BE2C (cell line): ENCODE results near the gene MKNK2.

Source experiments
- DNase-seq: peaks from one replicate; pipeline ENCODE4 v3.0.0-alpha.2; 2020
- H3K27me3 ChIP-seq: fragments of 250-450 bp; sonication (Bioruptor Pico); 2 replicates; pipeline ENCODE4 v1.5.1; 2020; ENCODE audit warnings: mild to moderate bottlenecking
- H3K36me3 ChIP-seq: fragments of 250-450 bp; sonication (Bioruptor Pico); 2 replicates; pipeline ENCODE4 v1.5.1; 2020; ENCODE audit warnings: mild to moderate bottlenecking
- H3K4me1 ChIP-seq: fragments of 250-450 bp; sonication (Bioruptor Pico); 2 replicates; pipeline ENCODE4 v1.5.1; 2020
- H3K4me3 ChIP-seq: 2 replicates; pipeline ENCODE4 v1.5.1; 2011; ENCODE audit warnings: low read depth, low read length
- H3K9me3 ChIP-seq: fragments of 250-450 bp; sonication (Bioruptor Pico); 2 replicates; pipeline ENCODE4 v1.5.1; 2020
- TF ChIP-seq, protein P1 (sequence below): IDR thresholded peaks from 2 replicates; pipeline ENCODE4 v1.5.1; 2012; ENCODE audit warnings: mild to moderate bottlenecking, low read depth, low read length

The MKNK2 gene

DNA sequence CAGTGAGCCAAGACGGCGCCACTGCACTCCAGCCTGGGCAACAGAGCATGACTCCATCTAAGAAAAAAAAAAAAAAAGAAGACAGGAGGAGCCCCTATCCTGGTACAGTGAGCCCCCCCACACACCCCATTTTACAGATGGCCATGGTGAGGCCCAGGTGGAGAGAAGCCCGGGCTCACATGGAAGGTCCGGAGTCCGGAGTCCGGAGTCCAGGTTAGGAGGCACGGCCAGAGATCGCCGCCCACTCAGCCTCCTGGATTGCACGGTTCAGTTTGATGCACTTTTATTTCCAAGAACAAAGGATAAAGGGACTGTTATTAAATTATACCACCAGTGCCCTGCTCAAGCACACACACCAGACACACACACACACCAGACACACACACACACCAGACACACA lies 24.3 kb downstream of the MKNK2 start:
- Histone ChIP-seq H3K27me3 (no peaks in the 10 kb centered on the region), H3K4me3 (no peak overlapping the region), H3K36me3 (no peaks in the 10 kb centered on the region), H3K4me1 (no peaks in the 10 kb centered on the region), H3K9me3 (peaks cover 3% of the 10 kb centered on the region)
- TF ChIP-seq, protein P1, sequence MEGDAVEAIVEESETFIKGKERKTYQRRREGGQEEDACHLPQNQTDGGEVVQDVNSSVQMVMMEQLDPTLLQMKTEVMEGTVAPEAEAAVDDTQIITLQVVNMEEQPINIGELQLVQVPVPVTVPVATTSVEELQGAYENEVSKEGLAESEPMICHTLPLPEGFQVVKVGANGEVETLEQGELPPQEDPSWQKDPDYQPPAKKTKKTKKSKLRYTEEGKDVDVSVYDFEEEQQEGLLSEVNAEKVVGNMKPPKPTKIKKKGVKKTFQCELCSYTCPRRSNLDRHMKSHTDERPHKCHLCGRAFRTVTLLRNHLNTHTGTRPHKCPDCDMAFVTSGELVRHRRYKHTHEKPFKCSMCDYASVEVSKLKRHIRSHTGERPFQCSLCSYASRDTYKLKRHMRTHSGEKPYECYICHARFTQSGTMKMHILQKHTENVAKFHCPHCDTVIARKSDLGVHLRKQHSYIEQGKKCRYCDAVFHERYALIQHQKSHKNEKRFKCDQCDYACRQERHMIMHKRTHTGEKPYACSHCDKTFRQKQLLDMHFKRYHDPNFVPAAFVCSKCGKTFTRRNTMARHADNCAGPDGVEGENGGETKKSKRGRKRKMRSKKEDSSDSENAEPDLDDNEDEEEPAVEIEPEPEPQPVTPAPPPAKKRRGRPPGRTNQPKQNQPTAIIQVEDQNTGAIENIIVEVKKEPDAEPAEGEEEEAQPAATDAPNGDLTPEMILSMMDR: no peak
- no peak for DNase-seq

DNA sequence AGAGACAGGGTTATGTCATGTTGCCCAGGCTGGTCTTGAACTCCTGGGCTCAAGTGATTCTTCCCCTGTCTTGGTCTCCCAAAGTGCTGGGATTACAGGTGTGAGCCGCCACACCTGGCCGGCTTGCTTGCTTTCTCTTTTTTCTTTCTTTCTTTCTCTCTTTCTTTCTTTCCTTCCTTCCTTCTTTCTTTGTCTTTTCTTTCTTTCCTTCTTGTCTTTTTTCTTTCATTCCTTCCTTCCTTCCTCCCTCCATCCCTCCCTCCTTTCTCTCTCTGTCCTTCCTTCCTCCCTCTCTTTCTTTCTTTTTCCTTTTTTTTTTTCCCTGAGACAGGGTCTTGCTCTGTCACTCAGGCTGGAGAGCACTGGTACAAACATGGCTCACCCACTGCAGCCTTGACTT lies 28.8 kb downstream of the MKNK2 start:
- no peak for DNase-seq
- Histone ChIP-seq H3K9me3 (peaks cover 3% of the 10 kb centered on the region), H3K4me3 (no peak overlapping the region), H3K36me3 (no peaks in the 10 kb centered on the region), H3K4me1 (no peaks in the 10 kb centered on the region), H3K27me3 (no peaks in the 10 kb centered on the region)
- TF ChIP-seq, protein P1: no peak

DNA sequence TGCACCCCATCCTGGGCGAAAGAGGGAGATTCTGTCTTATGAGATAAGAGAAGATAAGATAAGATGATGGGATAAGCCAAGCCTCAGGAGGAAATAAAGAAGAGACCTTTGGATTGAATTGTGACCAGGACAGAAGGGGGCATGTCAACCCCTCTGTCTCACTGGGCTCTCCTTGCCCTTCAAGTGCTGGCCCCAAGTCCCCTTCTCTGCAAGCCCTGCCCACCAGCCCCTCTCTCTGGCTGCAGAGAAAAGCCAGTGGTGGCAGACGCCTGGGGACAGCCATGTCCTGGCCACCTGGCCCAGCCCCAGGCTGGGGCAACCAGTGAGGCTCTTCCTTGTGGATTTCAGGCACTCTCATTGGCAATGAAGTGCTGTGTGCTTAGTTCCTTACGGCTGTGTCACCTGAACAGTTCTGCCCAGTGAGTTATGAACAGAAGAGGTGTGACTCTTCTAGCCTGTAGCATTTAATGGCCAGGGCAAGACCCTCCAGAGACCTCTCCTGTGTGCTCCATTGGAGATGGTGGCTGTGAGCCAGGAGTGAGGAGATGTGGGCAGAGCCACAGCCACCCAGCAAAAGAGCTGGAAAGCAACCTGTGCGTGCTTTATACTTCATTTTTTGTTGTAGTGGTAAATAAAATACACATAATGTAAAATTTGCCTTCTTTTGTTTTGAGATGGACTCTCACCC lies 29.4 kb downstream of the MKNK2 start:
- Histone ChIP-seq H3K36me3 (no peaks in the 10 kb centered on the region), H3K4me1 (peaks cover 2% of the 10 kb centered on the region; the same call in 1 of the 2 replicates), H3K4me3 (no peak overlapping the region), H3K27me3 (no peaks in the 10 kb centered on the region), H3K9me3 (peaks cover 3% of the 10 kb centered on the region)
- TF ChIP-seq, protein P1: no peak
- no peak for DNase-seq

DNA sequence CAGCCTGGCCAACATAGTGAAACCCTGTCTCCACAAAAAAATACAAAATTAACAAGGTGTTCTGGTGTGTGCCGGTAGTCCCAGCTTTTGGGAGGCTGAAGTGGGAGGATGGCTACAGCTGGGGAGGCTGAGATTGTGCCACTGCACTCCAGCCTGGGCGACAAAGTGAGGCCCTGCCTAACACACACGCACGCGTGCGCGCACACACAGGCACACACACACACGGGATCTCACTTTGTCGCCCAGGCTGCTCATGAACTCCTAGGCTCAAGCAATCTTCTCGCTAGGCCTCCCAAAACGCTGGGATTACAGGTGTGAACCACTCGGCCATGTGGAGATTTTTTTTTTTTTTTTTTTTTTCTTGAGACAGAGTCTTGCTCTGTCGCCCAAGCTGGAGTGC lies 32.3 kb downstream of the MKNK2 start:
- Histone ChIP-seq H3K27me3 (no peaks in the 10 kb centered on the region), H3K9me3 (no peaks in the 10 kb centered on the region), H3K4me1 (peaks cover 3% of the 10 kb centered on the region; the same call in 1 of the 2 replicates), H3K4me3 (no peak overlapping the region), H3K36me3 (no peaks in the 10 kb centered on the region)
- DNase-seq: no peak
- TF ChIP-seq, protein P1: no peak

DNA sequence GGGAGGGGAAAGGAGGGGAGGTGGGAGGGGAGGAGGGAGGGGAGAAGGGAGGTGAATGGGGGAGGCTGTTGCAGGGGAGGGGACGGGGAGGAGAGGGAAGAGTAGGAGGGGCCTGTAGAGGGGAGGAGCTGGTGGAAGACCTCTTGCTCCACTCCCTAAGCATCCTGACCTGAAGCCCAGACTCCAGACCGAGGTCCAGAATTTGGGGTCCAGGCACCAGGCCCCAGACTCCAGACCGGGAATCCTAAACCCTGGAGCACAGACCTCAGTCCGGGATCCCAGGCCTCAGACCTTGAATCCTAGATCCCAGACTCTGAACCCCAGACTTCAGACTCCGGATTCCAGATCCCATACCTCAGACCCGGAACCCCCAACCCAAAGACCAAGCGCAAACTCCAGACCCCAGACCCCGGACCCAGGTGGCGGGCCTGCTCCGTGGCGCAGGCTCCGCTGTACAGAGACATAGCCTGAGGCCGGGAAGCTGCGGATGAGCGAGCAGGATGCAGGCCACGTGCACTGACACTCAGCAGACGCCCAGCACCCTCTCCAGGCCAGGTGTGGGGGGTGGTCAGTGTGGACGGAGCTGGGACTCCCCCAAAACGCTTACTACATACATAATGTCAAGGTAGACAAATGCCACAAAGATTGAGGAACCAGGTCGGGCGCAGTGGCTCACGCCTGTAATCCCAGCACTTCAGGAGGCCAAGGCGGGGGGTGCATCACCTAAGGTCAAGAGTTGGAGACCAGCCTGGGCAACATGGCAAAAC lies 34.8 kb downstream of the MKNK2 start:
- H3K27me3 ChIP-seq: no peaks in the 10 kb centered on the region
- no peaks in the 10 kb centered on the region for H3K9me3 ChIP-seq
- TF ChIP-seq, protein P1: no peak
- H3K4me1 ChIP-seq: peaks cover 3% of the 10 kb centered on the region; the same call in 1 of the 2 replicates
- no peaks in the 10 kb centered on the region; the same call in 1 of the 2 replicates for H3K36me3 ChIP-seq
- H3K4me3 ChIP-seq: peak overlapping the region; percentile 49
- peak; percentile 83 for DNase-seq

DNA sequence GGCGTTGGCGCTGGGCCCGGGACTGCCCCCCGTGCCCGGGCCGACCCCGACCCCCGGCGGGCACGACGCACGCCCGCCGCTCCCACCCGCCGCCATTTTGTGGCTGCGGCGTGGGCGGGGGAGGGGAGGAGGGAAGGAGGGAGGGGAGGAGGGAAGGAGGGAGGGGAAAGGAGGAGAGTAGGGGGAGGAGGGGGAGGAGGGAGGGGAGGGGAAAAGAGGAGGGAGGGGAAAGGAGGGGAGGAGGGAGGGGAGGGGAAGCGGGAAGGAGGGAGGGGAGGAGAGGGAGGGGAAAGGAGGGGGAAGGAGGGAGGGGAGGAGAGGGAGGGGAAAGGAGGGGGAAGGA lies 35.5 kb downstream of the MKNK2 start, which contains the start of gene BTBD2:
Gene BTBD2 (minus strand): TSS at position 107 of the 343 bp plus-strand sequence. CDS start 11 bp downstream, at position 96.
- no peaks in the 10 kb centered on the region for H3K9me3 ChIP-seq
- H3K36me3 ChIP-seq: peaks cover 2% of the 10 kb centered on the region; the same call in 1 of the 2 replicates
- H3K27me3 ChIP-seq: no peaks in the 10 kb centered on the region
- peak within 1 kb of the TSS; percentile 58 for H3K4me3 ChIP-seq
- peak; percentile 59 for DNase-seq
- TF ChIP-seq, protein P1: no peak
- peaks cover 3% of the 10 kb centered on the region; the same call in 1 of the 2 replicates for H3K4me1 ChIP-seq
